ENCODE measurements around the gene VPS52. TPM values are rescaled to one million over a fixed set of nuclear protein-coding genes. Genes with fewer than 3 reads are reported as not detected.

Gene VPS52
- total RNA-seq, 1 donor from 2014 or later = 97.2 TPM

DNA sequence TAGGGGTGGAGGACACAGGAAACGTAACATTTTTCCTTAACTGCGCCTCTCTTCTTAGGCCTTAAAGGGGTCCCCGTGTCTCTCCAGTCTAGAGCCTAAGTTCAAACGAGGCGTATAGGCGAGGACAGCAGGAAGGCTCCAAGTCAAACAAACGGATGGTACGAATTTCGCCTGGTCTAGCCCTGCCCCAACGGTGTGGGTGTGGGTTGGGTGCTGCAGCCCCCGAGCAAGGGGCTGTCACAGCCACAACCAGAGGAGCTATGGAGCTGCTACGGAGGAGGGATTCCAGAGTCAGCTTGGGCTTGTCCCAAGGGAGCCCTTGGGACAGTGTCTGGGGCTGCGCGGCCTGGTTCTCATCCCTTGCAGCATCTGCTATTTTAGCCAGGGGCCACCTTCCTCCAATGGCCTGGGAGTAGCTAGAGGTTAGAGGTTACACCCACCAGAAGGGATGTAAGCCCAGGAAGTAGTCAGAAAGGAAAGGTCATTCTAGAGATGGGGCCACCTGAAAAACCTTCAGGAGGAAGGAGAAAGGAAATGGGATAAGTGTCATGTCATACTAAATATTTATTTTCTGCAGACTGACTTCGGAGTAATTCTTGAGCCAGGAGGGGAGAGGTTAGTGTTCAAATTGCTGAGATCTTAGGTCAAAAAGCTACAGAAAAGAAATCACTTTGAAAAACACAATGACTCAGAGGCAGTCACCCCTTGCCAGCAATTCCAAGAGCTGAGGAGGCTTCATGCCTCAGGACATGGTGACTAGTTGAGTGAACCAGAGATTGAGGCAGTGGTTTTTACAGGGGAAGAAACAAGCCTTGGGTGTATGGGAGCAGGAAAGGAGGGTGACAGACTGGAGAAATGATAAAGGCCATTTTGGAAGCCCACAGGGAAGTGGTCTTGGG, 21.7 kb downstream of the VPS52 start:
- H3K36me3 Mint-ChIP-seq (ENCODE audit: low read depth) = peaks cover 26% of the 10 kb centered on the region
- intact Hi-C loops (cut with micrococcal nuclease) = loop anchor here (1.0 to 2.0 kb wide), 8 partner anchors 21 to 365 kb away; partner anchors contain the start of genes KIFC1, PFDN6, RXRB and SLC39A7
- peak overlapping the region; percentile 91 for H3K27ac Mint-ChIP-seq
- ChIA-PET POLR2A (interaction anchor here (0.5 to 5.5 kb wide), 34 partner anchors 10 to 1060 kb away, joined by 3 to 55 read pairs (median 5); partner anchors contain the start of genes B3GALT4, BRD2, HLA-DOA and HLA-DPA1), CTCF (interaction anchor here (0.7 to 2.5 kb wide), 10 partner anchors 21 to 249 kb away, joined by 3 to 29 read pairs (median 8); partner anchors contain the start of genes B3GALT4, RING1, RPS18 and VPS52)
- ATAC-seq (ENCODE audit: low read depth) = no peak
- peak overlapping the region; percentile 91 for H3K4me3 Mint-ChIP-seq
- peaks cover 28% of the 10 kb centered on the region for H3K4me1 Mint-ChIP-seq
- H3K9me3 Mint-ChIP-seq = no peaks in the 10 kb centered on the region
- DNase-seq = peak; percentile 22
- no peaks in the 10 kb centered on the region for H3K27me3 Mint-ChIP-seq
- TF ChIP-seq, protein P1, sequence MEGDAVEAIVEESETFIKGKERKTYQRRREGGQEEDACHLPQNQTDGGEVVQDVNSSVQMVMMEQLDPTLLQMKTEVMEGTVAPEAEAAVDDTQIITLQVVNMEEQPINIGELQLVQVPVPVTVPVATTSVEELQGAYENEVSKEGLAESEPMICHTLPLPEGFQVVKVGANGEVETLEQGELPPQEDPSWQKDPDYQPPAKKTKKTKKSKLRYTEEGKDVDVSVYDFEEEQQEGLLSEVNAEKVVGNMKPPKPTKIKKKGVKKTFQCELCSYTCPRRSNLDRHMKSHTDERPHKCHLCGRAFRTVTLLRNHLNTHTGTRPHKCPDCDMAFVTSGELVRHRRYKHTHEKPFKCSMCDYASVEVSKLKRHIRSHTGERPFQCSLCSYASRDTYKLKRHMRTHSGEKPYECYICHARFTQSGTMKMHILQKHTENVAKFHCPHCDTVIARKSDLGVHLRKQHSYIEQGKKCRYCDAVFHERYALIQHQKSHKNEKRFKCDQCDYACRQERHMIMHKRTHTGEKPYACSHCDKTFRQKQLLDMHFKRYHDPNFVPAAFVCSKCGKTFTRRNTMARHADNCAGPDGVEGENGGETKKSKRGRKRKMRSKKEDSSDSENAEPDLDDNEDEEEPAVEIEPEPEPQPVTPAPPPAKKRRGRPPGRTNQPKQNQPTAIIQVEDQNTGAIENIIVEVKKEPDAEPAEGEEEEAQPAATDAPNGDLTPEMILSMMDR (IDR thresholded peaks at IDR 0.05) = no peak

DNA sequence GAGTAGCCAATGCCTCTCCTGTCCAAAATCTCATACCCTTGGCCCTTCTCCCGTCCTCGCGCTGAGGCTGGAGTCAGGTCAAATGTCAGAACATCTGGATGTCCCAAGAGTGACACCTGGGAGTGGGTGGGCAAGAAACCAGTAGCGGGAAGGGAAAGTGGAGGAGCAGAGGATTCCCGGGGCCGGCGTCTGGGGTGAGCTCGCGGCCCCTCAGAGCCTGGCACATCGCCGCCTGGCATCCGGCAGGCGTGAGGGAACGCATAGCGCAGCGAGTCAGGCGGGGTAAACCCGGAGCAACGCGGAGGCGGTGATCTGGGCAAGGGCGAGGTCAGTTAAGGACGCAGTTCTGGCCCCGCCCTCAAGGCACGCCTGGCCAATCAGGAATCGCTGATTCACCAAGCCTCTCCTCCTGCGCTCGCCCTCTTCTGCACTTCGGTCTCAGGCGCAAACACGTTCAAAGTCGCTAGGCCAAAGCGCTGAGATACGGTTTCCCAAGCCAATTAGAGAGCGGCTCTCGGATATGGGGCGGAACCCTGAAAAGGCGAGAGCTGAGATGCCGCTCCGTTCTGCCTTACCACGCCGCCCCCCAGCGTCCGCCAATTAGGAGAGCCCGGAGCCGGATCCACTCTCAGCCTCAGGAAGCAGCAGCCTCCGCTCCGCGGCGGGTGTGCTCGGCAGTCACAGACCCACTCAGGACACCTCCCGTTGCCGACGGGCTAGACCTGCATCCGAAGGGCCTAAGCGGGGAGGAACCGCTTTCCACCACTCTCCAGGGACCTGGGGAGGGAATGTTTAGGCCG, 22.5 kb downstream of the VPS52 start:
- POLR2A ChIA-PET = interaction anchor here (0.5 to 5.5 kb wide), 42 partner anchors 10 to 1059 kb away, joined by 3 to 55 read pairs (median 5); partner anchors contain the start of genes B3GALT4, BRD2, HLA-DOA and HLA-DPA1

DNA sequence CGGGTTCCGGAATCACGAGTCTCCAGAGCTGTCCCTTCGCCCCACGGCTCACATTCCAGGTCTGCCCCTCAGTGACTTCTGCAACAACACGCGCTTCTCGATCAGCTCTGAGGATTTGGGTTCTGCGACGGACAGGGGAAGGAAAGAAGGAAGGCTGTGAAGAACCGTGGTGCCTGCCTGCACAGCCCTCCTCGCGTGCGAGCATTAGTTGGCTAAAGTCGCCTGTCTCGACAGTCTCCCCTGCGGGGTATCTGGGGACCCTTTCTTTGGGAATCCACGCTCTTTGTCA, 23.1 kb downstream of the VPS52 start:
- H3K36me3 Mint-ChIP-seq (ENCODE audit: low read depth) = peaks cover 24% of the 10 kb centered on the region
- POLR2A ChIA-PET = interaction anchor here (0.6 to 5.5 kb wide), 27 partner anchors 10 to 1059 kb away, joined by 3 to 55 read pairs (median 10); partner anchors contain the start of genes B3GALT4, HLA-DPA1, HLA-DPB1 and HSD17B8
- TF ChIP-seq, protein P1 (IDR thresholded peaks at IDR 0.05) = no peak
- peaks cover 28% of the 10 kb centered on the region for H3K4me1 Mint-ChIP-seq
- H3K9me3 Mint-ChIP-seq = no peaks in the 10 kb centered on the region
- CTCF ChIA-PET = interaction anchor here (0.8 to 2.5 kb wide), 30 partner anchors 20 to 354 kb away, joined by 3 to 29 read pairs (median 5); partner anchors contain the start of genes B3GALT4, RING1, RPS18 and VPS52
- ATAC-seq (ENCODE audit: low read depth) (peak; percentile 4), DNase-seq (no peak)
- no peaks in the 10 kb centered on the region for H3K27me3 Mint-ChIP-seq
- peak overlapping the region; percentile 91 for H3K27ac Mint-ChIP-seq
- intact Hi-C loops (cut with micrococcal nuclease) = loop anchor here (1.0 to 2.0 kb wide), 8 partner anchors 40 to 364 kb away; partner anchors contain the start of genes PFDN6 and WDR46
- H3K4me3 Mint-ChIP-seq = peak overlapping the region; percentile 91

More for the DNA sequence above, 22.5 kb downstream of the VPS52 start:
- Mint-ChIP-seq H3K4me1 (peaks cover 28% of the 10 kb centered on the region), H3K4me3 (peak overlapping the region; percentile 91), H3K9me3 (no peaks in the 10 kb centered on the region), H3K36me3 (ENCODE audit: low read depth) (peaks cover 26% of the 10 kb centered on the region), H3K27me3 (no peaks in the 10 kb centered on the region), H3K27ac (peak overlapping the region; percentile 91)
- intact Hi-C loops (cut with micrococcal nuclease) = loop anchor here (1.0 to 2.0 kb wide), 14 partner anchors 22 to 364 kb away; partner anchors contain the start of genes KIFC1, PFDN6, RXRB and SLC39A7
- TF ChIP-seq, protein P1 (IDR thresholded peaks at IDR 0.05) = no peak
- DNase-seq (peak; percentile 86), ATAC-seq (ENCODE audit: low read depth) (peak; percentile 84)
- CTCF ChIA-PET = interaction anchor here (1.1 to 2.5 kb wide), 23 partner anchors 22 to 315 kb away, joined by 3 to 29 read pairs (median 7); partner anchors contain the start of genes B3GALT4, RING1, RPS18 and VPS52

DNA sequence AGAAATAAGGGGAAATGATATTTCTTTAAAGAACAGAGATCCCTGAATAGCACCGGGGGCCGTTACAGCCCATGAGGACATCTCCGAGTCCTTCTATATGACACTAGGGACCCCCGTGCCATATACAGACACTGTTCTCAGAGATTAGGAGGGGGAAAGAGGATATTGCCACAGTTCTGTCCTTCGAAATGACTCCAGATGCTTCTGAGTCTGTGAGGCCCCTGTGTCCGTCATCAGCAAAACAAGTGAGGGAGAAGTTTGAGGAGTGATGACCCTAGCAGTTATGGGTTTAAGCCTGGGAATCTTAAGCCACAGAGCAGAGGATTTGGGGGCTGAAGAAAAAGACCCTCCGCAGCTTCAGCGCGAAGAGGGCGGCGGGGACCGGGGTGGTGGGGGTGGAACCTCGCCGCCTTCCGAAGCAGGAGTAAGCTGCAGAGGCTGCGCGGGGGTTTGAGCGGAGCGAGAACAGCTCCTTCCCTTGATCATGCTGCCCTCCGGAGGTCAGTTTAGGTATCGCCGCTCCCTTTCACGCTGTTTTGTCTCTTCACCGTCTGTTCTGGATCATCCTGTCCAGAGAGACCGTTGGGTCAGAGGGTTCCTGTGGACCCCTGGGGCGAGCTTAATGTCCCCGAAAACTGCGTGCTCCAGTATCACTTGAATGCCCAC, 23.6 kb downstream of the VPS52 start:
- H3K27me3 Mint-ChIP-seq = peaks cover 2% of the 10 kb centered on the region
- ChIA-PET POLR2A (interaction anchor here (0.6 to 5.5 kb wide), 29 partner anchors 9 to 362 kb away, joined by 3 to 55 read pairs (median 8); partner anchors contain the start of genes B3GALT4, HLA-DPA1, HLA-DPB1 and HSD17B8), CTCF (interaction anchor here (0.6 to 2.5 kb wide), 33 partner anchors 10 to 354 kb away, joined by 3 to 29 read pairs (median 4); partner anchors contain the start of genes B3GALT4, HSD17B8, RING1 and RPS18)
- ATAC-seq (ENCODE audit: low read depth) (peak; percentile 48), DNase-seq (peak; percentile 86)
- no peaks in the 10 kb centered on the region for H3K9me3 Mint-ChIP-seq
- intact Hi-C loops (cut with micrococcal nuclease) = loop anchor here (1.0 to 2.0 kb wide), 8 partner anchors 41 to 363 kb away; partner anchors contain the start of genes PFDN6 and WDR46
- H3K4me3 Mint-ChIP-seq = peak overlapping the region; percentile 91
- H3K4me1 Mint-ChIP-seq = peaks cover 28% of the 10 kb centered on the region
- peaks cover 24% of the 10 kb centered on the region for H3K36me3 Mint-ChIP-seq (ENCODE audit: low read depth)
- TF ChIP-seq, protein P1 (IDR thresholded peaks at IDR 0.05) = peak; percentile 53
- peak overlapping the region; percentile 91 for H3K27ac Mint-ChIP-seq

All from activated B cell treated with CpG ODN at 0.5 μM for 24 hours (primary cell).